NCI-H1048 (cell line): ENCODE data around the gene BRCC3.
"Not testable (repeated sequence)": the region's sequence is repeated elsewhere in the genome, so short reads cannot be mapped to it uniquely, and the experiment has no call there.

ENCODE experiments used
- DNase-seq: peaks from one replicate; lab custom pipeline; 2025; lab: John Stamatoyannopoulos, UW

BRCC3 gene

DNA sequence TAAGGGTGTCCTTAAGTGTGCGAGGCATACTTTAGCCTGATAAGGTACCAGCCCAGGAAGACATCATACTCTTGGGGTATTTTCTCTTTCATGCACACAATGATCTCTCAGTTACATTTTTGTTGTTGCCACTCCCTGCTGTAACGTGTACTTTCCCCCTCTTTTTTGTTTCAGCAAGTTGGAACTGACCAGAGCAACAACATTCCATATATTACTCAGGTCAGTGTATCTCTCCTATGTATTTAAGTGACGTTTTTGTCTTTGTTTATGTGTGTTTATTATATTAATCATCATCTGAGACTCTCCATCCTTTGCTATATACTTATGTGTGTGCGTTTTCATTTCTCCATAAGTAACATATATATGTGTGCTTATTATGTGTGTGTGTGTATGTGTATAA, 73.6 kb downstream of the BRCC3 start:
- DNase-seq: no peak

DNA sequence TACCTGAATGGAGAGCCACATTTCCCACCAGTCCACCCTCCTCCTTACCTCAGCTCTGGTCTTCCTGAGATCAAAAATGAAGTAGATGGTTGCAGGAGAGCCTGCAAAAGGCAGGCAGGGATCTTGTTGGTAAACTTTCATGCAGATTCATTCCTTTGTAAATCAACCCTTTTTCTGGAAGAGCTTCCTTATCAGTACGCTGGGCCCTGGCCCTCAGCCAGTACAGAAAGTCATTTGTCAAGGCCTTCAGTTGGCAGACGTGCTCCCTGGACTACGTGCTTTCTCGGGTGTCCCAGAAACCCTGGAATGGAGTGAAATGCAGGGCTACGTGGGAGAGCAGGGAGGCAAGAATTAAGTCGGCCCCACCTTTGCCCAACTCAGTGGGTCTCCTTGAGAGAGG, 76.3 kb downstream of the BRCC3 start:
- not testable (repeated sequence) for DNase-seq

- DNase-seq: not testable (repeated sequence)
These were observed 76.9 kb downstream of the BRCC3 start for GRCh38 chrX:155148166-155148565.

DNA sequence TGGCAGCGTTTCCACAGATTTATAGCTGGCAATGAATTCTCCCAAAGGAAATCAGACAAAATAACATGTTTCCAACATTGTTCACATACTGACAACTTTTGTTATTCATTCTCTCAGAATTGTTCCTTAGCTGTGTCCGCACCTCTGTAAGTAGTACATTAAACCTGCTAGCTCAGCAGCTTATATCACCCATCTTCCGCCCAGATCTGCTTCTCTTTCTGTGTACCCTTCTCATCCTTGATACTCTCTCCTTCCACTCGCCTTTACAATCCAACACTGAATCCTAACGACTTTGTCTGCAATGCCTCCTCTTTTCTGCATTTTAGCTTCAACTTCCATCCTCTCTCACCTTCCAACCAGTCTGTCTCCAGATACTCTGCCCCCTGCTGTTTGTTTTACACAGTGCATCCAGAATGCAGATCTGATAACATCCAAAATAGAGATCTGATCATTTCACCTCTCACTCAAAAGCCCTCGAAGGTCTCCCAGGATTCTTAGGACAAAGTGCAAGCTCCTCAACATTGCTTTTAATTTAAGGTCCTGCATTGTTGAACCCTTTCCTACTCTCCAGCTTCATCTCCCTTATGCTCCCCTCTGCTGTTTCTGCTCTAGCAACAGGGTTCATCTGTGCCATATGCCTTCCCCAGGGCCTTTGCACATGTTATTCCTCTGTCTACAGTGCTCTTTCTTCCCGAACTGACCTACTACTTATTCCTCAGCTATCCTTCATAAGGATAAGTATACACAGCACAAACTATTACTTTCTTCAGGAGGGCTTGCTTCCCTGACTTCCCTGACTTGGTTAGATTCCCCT, 77.6 kb downstream of the BRCC3 start:
- DNase-seq: no peak

DNA sequence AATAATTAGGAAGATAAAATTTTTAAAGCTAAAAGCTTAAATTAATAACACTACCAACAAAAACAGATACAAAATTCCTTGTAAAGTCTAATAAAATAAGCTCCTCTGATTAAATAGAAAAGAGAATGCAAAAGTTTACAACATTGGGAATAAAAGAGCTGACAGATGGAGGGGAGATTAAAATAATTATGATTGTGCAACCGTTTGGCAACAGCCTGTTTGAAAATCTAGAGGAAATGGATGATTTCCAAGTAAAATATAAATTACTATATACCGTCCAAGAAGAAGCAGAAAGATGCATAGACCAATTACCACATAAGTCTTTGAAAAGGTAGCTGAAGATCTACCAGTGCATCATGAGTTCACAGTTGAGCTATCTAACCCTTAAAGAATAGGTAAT, 98.6 kb downstream of the BRCC3 start:
- no peak for DNase-seq
